ENCODE measurements around the gene FRAS1.
"Not testable (repeated sequence)": the region's sequence is repeated elsewhere in the genome, so short reads cannot be mapped to it uniquely, and the experiment has no call there.

FRAS1 gene

DNA sequence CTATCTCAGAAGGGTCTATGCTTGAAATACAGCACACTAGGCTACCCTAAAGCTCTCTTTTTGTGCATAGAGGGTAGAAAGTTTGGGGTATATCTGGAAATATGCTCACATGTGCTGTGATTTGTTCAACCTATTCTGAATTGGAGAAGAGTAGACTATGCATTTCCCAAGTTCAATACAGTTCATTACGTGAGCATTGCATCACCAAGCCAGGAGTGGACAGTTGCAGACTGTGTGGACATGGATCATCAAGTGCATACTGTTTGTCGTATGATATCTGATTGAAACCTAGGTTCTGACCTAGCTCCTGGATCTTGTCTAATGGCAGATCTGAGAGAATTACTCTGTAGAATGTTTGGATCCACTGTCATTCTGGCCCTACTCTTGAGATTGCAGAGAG lies 161.1 kb downstream of the FRAS1 start:
- DNase-seq, result no peak

- no peak for DNase-seq
Measured at GRCh38 chr4:78219825-78220224, 162.7 kb downstream of the FRAS1 start.

GRCh38 chr4:78220283-78220682 lies 163.2 kb downstream of the FRAS1 start:
- no peak for DNase-seq

- no peak for DNase-seq
Measured at GRCh38 chr4:78222575-78223186, 165.6 kb downstream of the FRAS1 start.

DNA sequence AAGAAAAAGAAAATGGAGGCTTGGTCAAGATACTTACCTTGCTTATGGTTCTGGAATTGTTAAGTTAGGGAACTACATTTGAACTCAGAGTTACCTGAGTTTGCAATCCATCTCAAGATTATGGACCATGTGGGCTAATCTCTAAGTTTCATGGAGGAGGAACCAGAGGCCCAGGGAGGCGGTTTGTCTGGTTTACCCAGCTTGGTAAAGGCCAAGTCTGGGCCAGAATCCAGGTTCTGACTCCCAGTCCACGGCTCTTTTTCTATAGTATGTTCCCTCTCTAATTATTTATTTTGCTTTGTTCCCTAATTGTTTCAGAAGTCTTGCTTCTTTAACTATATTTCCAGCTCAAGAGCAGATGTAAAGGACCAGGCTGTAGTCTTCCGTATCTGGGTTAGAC lies 168.1 kb downstream of the FRAS1 start:
- DNase-seq, result no peak

- no peak for DNase-seq
Measured at GRCh38 chr4:78226279-78226678, 169.2 kb downstream of the FRAS1 start.

DNA sequence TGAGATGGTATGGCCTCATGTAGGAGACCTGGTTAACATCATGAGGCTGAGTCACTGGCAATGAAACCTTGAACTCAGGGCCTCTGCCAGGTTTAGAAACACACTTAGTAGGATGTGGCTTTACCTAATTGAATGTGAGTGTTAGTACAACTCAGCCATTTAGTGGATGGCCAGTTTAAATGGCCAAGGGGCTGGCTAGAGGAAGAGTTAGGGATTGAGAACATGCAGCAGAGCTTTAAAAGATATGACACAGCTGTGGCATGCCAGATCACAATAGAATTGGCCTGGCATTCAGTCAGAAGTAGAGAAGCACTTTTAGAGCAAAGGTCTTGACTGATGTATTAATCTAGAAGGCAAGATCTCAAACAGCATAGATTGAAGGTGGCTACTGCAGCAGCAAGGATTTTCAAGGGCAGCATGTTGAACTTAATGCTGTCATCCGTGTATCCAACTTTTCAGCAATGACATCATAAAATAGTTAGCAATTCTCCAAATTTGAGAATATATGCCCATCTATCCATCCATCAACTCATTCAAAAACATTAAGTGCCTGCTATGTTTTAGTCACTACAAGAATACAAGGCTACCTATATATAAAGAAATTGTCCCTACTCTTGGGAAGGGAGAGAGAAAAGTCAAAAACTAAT lies 170.4 kb downstream of the FRAS1 start:
- no peak for DNase-seq

DNA sequence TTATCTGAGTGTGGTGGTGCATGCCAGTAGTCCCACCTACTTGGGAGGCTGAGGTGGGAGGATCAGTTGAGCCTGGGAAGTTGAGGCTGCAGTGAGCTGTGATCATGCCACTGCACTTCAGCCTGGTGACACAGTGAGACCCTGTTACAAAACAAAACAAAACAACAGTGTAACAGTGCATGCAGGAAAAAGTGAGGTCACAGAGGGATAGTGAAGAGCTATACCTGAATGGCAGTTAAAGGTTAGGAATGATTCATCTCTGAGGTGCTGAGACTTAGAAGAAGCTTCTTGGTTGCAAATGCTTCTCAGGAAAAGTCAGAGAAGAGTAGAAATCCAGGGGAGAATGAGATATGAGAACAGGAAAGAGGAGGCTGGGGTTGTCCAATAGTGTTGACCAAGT lies 178.7 kb downstream of the FRAS1 start:
- DNase-seq, result no peak

- no peak for DNase-seq
Measured at GRCh38 chr4:78237360-78237759, 180.2 kb downstream of the FRAS1 start.

- DNase-seq, result no peak
Measured at GRCh38 chr4:78242071-78242470, 184.9 kb downstream of the FRAS1 start.

GRCh38 chr4:78244705-78245485 lies 187.8 kb downstream of the FRAS1 start:
- no peak for DNase-seq

GRCh38 chr4:78247536-78248285 lies 190.6 kb downstream of the FRAS1 start:
- DNase-seq, result no peak

- DNase-seq, result no peak
Measured at GRCh38 chr4:78250500-78250899, 193.4 kb downstream of the FRAS1 start.

DNA sequence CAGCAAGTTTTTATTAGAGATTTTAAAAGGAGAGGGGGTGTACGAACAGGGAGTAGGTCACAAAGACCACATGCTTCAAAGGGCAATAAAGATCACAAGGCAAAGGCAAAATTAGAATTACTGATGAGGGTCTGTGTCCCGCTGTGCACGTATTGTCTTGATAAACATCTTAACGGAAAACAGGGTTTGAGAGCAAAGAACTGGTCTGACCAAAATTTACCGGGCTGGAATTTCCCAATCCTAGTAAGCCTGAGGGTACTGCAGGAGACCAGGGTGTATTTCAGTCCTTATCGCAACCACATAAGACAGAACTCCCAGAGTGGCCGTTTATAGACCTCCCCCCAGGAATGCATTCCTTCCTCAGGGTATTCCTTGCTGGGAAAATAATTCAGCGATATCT lies 195.7 kb downstream of the FRAS1 start:
- DNase-seq, result not testable (repeated sequence)

- no peak for DNase-seq
Measured at GRCh38 chr4:78254893-78255292, 197.8 kb downstream of the FRAS1 start.

GRCh38 chr4:78265006-78265405 lies 207.9 kb downstream of the FRAS1 start:
- no peak for DNase-seq

DNA sequence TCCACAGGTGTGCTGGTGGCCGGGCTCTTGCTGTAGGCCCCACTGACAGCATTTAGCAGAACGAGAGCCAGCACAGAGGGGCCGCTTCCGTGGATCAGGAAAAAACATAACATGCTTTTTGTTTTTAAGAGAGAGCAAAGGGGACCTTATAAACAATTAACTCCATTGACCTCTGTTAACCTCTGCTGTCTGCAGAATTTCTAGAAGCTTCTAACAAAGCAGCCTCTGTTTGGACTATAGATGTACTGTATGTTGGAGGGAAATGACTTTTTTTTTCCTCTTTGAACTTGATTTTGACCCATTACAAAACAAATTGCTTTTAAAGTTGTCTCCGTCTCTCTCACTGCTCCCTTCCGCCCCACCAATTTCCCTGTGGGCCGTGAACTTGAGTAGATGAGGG lies 210.7 kb downstream of the FRAS1 start:
- DNase-seq, result no peak

GRCh38 chr4:78268597-78268996 lies 211.5 kb downstream of the FRAS1 start:
- no peak for DNase-seq

DNA sequence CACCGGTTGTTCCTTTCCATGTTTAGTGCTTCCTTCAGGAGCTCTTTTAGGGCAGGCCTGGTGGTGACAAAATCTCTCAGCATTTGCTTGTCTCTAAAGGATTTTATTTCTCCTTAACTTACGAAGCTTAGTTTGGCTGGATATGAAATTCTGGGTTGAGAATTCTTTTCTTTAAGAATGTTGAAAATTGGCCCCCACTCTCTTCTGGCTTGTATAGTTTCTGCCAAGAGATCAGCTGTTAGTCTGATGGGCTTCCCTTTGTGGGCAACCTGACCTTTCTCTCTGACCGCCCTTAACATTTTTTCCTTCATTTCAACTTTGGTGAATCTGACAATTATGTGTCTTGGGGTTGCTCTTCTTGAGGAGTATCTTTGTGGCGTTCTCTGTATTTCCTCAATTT lies 218.3 kb downstream of the FRAS1 start:
- DNase-seq, result not testable (repeated sequence)

GRCh38 chr4:78286281-78286680 lies 229.2 kb downstream of the FRAS1 start:
- DNase-seq, result no peak

- no peak for DNase-seq
Measured at GRCh38 chr4:78288327-78288726, 231.2 kb downstream of the FRAS1 start.

DNA sequence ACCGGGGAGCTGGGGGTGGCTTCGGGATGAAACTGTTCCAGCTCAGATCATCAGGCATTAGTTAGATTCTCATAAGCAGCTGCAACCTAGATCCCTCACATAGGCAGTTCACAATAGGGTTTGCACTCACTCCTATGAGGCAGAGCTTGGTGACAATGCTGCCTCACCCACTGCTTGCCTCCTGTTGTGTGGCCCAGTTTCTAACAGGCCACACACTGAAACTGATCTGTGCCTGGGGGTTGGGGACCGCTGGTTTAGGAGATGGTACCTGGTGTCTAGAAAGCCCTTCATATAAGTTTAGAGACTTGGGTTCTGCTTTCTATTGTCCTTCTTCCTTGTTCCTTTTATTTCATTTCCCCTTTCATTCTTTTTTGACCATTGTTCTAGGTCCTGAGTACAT lies 234.2 kb downstream of the FRAS1 start:
- no peak for DNase-seq

DNA sequence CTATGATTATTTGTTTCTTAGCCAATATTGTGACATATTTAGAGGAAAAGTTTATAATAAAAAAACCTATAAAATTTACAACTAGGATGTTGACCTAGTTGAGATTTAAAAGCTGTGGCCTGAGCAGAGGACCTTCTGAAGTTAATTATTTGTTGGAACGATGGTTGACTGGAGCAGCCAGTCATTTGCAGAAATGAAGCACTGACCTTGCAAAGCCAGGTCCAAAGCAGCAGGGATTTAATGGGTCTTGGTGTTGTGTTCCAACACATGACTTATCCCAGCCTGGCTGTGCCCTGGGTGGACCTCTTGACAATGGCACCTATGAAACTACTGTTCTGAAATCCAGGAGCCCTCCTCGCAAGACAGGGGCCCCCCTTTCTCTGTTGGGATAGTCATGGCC lies 235.2 kb downstream of the FRAS1 start:
- DNase-seq, result no peak

Data from effector CD4-positive, alpha-beta T cell (primary cell).